ENCODE results near the gene NRXN3. TPM values are rescaled to one million over a fixed set of nuclear protein-coding genes. Genes with fewer than 3 reads are reported as not detected.

Gene NRXN3
- total RNA-seq, 1 donor from 2014 or later, result under 0.01 TPM

DNA sequence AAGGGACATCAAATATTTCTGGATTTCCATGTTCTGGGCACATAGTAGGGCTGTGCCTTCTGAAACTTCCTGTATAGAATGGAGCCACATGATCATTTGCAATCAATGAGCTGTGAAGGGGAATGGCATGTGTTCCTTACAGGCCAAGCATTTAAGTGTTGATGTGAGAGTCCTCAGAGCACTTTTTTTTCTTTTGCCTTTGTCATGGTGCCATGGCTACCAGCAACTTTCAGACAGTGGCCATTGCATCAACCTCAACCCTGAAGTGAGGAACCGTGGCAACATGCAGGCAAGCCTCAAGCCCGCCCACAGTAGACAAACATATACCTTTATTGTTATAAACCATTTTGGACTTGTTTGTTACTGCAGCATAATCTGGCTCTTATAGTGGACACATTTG lies 948.1 kb downstream of the NRXN3 start:
- no peak for DNase-seq (ENCODE audit: low read depth in 2 of 2)

DNA sequence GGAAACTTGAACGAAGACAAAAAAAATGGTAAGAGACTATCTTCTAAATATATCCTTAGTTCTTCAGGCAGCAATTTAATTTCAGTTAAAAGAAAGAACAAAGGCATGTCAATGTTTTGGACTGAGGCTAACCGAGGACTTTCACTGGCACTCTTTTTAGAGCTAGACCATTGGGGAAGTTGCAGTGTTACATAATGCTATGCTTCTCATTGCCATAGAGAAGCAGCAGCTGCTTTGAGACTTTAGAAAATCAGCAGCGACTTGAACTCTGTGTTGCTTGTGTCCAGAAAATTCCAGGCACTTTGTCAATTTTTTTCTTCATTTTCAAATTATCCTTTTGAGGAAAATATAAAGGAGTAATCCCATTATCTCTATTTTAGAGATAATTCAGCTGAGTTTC lies 964.2 kb downstream of the NRXN3 start:
- no peak for DNase-seq (ENCODE audit: low read depth in 2 of 2)

DNA sequence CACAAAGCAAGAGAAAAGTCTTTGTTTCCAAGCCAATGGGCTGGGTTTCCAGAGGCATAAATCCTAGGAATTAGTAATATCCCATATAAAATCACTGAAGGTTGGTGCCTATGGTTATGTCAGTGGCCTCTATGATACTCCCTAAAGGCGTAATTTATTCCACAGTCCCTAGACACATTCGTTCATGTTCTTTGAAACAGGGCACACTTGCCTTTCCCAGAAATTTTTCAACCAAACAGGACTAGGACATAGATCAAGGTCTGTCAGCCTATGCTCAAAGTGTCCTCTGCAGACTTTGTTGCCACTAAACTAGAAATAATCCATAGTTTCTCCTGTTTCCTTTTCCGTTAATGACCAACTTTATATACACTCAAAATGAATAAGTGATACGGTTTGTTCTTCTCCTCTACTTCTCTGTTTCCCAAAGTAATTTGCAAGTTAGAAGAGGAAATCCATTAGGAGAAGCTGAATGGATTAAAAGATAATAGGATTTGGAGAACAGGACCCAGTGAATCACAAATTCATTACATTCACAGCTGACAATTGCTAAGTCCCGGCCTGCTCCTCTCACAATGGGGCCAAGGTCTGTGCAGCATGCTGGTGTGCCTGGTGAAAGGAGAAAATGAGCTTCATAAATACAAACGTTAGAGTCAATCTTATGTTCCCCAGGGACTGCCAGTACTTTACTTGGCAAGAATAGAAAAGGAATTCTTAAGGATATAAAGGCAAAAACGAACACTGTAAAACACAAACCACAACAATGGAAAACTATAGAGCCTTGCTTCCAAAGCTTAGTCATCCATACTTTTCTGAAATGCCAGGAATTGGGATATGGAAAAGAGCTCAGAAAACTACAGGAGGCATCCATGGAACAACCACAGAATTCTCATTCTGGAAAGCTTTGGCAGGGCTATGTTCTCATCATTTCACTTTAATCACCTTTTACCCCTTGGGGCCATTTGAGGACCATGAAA lies 966.2 kb downstream of the NRXN3 start:
- no peak for DNase-seq (ENCODE audit: low read depth in 2 of 2)

DNA sequence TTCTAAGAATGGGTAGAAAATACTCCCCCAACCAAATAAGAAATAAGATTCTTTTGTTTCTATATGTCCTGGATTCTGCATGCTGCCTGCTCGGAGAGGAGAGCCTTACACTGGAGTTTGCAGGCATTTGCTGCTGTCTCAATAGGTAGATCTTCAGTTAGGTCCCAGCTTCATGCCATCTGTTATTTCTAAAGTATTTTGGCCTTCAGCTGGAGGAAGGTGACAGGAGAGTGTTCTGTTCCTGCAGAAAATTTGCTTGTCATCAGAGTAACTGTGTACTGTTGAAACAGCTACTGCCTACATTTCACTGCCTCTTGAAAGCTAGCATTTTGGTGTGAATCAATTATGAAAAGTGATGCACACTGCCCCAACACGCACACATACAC lies 966.9 kb downstream of the NRXN3 start:
- DNase-seq (ENCODE audit: low read depth in 2 of 2), result no peak

DNA sequence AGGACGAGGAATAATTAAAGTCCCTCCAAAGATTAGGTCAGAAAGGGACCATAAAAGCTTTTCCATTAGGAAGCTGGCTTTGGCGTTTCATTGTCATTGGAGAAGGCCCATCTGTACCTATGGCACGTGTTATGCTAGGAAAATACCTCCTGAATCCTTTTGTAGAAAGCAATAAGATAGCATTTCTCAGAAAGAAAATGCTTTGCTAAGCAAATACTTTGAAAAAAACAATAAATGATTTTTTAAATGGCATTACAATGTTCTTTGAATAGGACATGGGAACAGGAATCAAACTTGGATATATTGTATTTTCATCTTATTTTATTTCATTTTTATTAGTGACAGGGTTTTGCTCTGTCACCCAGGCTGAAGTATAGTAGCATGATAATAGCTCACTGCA lies 967.7 kb downstream of the NRXN3 start:
- no peak for DNase-seq (ENCODE audit: low read depth in 2 of 2)

DNA sequence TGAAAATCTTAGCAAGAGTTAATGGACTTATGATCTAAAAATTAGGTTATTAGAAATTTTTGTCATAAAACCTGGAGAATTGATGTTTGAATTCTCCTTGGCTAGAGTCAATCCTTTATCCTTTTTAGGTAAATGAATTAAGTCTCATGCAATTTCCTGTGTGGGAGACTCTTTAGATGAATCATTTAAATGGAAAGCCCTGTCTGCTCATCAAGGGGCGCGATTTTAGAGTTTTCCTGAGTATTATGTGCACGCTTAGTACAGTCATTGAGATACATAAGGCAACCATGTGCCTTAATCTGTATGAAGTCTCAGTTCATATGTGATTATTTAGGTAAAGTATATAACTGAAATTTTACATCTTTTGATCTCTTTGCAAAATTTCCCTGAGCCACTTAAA lies 974.7 kb downstream of the NRXN3 start:
- DNase-seq (ENCODE audit: low read depth in 2 of 2), result no peak

DNA sequence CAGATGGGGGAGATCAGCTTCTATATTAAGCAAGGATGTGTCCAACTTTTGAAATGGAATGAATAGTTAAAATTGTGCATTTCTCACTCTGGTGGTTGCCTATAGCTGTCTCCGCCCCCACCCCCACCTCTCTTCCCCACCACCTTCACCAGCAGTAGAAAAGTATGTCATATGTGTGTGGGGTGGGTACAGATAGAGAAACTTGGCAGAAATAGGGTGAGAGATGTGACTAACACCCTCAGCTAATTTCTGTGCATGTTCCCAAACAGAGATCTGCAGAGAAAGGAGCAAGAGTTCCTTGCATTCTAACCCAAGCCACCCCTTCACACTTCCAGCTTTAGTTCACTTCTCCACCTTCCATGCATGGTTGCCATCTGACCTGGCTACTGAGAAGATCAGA lies 980.1 kb downstream of the NRXN3 start:
- DNase-seq (ENCODE audit: low read depth in 2 of 2), result no peak

DNA sequence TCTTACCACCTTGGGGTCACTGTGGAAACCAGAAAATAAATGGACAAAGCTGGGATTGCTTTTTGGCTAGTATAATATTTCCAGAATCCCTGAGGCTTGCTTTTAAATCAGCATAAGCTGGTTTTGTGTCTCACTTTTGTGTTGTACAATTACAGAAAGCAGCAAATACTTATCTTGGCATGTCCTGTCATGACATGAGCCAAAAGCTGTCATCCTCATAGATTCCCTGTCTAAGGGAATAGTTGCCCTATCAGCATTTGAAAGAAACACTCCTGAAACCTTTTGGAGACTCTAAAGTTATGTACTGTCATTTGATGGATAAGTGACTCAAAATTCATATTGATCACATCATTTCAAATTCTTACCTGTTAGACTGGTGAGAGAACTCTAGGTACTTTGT lies 987.2 kb downstream of the NRXN3 start:
- no peak for DNase-seq (ENCODE audit: low read depth in 2 of 2)

DNA sequence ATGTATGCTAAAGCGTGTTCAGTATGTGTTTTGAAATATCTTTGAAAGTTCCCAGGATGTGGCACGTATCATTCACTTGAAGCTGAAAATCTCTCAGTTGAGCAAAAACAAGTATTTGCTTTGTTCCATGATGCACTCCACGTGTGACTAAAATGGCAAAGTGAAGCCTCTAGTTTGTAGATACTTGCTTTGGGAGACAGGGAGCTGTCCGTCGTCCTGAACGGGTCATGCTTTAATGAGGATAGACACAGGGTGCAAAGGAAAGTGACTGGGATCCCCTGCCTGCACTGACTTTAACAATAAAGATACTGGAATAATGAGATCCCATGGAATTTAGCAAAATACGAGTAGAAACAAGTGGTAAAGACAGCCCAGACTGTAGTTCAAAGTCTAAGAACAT lies 991.4 kb downstream of the NRXN3 start:
- DNase-seq (ENCODE audit: low read depth in 2 of 2), result peak in 1 of 2 donors; percentile 30

DNA sequence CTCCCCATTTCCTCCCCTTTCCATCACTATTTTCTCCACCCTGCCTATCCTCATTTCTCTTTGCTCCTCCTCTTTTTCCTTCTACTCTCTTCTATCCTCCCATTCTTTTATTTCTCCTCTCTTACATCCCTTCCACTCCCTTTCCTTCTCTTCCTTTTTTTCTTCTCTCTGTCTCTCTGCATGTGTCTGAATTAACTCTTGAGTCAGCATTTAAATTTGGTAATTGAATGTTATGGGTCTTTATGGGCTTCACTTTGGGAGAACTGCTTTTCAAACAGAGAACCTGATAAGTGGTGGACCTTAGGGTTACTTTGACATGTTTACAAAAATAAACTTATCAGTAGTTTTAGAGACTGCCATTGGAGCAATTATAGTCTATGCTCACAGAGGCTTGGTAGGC lies 992.7 kb downstream of the NRXN3 start:
- no peak for DNase-seq (ENCODE audit: low read depth in 2 of 2)

DNA sequence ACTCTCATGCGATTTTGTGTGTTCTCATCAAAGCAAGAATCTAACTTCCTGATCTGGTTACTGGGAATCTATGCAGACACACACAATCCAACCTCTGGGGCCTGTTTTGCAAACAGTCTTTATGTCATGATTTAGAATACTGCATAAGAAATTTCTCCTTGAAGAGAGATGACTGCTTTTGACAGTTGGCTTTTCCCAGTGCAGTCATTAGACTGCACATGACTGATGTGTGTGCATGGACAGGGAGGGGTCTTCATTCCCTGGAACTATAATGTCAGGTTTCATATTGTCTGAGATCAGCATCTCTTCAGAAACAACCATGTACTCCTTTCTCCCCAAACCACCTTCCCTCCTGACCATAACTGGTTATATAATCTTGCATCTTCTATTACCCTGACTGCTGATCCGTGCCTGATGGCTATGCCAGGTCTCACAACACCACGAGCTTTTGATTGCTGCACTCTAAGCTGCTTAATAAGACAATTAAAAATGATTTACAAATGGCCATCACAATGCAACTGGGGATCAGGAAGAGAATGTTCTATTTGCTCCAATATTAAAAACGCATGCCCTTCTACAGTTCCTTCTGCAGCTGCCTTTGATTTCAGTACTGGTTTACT lies 995.4 kb downstream of the NRXN3 start:
- peak in 1 of 2 donors; percentile 1 for DNase-seq (ENCODE audit: low read depth in 2 of 2)

DNA sequence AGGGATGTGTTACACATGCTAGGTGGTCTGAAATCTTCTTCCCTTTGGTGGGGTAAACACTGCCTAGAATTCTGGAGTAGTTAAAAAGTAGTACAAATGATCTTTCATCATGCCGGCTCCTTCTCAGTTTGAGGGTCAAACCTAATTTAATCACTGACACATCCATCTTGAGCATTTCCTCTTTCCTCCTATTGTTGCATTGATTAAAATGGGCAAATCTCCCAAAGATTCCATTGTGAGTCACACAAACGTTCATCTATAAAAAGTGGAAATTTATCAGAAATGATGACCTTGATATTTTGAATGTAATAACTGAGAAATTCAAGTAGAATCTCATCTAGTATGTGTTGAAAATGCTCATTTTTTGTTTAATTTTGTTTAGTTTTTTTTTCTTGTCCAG lies 996.0 kb downstream of the NRXN3 start:
- DNase-seq (ENCODE audit: low read depth in 2 of 2), result peak in 1 of 2 donors; percentile 69

DNA sequence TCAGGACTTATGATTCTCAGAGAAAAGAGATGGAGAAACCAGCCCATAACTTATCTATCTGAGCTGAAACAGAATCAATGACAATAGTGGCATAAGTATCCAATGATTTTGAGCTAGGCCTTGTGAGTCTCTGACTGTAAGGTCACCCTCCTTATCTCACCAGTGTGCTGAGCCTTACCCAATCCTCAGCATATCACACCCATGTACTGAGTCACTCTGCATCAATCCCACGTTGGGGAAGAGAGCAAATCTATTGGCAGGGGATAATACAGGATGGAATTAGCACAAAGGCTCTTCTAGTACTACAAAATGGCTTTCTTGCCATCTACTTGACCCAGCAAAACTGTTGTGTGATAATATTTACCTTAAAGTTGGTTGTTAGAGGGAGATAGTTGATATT lies 997.8 kb downstream of the NRXN3 start:
- no peak for DNase-seq (ENCODE audit: low read depth in 2 of 2)

DNA sequence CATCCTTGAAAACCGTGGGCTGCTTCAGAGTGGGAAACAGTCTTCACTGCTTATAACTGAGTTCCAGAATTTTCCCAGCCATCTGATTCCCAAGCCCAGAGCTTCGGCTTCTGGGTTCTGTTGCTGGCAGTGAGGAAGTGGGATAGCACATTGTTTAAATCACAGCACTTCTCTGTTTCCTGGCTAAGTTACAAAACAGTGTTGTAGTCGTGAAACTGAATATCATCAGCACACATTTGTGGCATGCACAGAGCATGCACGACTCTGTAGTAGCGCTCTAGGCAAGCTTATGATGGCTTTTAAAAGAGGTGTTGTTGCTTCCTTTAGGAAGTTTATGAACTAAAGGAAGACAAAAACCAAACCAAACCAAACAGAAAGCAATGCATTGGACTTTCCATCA lies 1005.5 kb downstream of the NRXN3 start:
- DNase-seq (ENCODE audit: low read depth in 2 of 2), result peak in 1 of 2 donors; percentile 20

DNA sequence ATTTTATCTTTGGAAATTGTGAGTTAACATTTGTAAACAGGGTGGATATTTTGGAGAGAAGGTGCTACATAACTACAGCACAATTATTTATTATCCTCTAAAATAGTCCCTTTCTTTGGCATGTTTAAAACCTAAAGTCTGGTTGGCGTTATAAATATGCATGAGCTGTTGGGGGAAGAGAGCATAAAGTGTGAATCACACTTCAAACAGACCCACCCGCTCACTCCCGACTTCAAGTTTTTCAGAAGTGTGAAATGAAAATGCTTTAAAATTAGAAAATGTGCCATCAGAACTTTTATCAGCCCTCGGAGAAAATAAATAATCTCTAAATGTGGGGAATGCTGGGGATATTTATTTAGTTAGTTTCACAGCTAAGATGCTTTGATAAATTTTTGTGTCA lies 1006.9 kb downstream of the NRXN3 start:
- DNase-seq (ENCODE audit: low read depth in 2 of 2), result no peak

DNA sequence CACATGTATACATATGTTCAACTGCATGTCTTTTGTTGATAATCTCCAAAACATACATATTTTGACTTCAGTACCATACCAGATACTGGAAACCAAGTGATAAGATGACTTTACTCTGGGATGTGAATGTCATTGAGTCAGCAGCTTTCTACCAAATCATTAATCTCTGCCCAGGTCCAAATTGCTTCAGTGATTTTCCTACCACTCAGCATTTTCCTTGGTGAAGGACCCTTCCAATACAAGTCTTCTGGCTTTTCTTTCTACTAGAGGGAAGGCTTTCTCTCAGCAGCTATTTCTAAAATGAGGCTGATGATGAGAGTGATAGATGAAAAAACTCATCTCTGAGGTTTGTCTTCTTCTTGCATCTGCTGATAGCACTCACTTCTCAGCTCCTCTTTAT lies 1008.5 kb downstream of the NRXN3 start:
- no peak for DNase-seq (ENCODE audit: low read depth in 2 of 2)

DNA sequence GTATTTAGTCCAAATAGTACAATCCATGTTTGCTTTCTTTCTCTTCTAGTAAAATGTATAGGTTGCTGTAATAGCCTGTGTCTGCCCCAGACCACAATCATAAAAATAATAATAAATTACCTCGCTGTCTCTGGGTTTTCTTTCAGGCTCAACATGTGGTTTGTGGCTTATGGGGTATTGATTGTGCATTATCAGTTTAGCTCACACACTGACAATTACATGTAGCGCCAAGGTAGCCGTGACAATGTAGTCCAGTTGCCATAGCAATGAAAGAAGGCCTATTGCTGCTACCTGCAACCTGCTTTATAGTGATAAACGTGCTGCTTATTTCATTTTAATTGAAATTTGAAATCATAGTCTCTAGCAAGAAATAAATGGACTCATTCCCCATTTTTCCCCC lies 1009.8 kb downstream of the NRXN3 start:
- no peak for DNase-seq (ENCODE audit: low read depth in 2 of 2)

DNA sequence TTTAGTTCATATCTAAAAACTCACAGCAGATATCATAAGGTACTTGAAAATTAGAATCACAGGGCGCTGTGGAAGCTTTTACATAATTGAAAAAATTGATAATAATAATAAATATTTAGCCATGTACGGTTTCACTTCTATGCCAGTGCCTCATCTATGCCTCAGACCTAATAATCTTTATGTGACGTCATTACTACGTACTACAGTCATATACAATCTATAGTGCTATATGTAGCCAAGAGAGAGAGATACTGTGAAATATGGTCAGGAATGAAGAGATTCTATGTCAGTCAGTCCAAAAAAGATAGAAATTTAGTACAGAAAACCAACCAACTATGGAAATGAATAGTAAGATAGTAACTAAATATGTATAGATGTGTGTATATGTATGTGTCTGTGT lies 1010.5 kb downstream of the NRXN3 start:
- no peak for DNase-seq (ENCODE audit: low read depth in 2 of 2)

DNA sequence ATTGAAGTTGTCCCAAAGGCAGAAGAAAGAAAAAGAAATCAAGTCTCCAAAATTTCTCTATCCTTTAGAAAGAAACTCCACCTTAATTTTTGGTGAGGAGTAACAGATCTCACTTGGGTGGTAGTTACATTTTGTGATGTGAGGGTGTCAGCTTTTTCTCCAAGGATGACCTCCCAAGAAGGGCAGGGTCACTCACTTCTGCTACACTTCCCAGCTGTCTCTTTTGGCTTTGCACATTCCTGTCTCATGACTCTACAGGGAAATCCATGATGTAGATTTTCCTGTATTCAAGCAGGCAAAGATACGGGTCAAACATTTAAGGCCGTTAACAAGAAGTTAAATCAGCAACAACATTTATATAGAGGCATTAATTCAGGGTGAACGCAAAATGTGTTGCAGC lies 1016.4 kb downstream of the NRXN3 start:
- peak in 1 of 2 donors; percentile 21 for DNase-seq (ENCODE audit: low read depth in 2 of 2)

DNA sequence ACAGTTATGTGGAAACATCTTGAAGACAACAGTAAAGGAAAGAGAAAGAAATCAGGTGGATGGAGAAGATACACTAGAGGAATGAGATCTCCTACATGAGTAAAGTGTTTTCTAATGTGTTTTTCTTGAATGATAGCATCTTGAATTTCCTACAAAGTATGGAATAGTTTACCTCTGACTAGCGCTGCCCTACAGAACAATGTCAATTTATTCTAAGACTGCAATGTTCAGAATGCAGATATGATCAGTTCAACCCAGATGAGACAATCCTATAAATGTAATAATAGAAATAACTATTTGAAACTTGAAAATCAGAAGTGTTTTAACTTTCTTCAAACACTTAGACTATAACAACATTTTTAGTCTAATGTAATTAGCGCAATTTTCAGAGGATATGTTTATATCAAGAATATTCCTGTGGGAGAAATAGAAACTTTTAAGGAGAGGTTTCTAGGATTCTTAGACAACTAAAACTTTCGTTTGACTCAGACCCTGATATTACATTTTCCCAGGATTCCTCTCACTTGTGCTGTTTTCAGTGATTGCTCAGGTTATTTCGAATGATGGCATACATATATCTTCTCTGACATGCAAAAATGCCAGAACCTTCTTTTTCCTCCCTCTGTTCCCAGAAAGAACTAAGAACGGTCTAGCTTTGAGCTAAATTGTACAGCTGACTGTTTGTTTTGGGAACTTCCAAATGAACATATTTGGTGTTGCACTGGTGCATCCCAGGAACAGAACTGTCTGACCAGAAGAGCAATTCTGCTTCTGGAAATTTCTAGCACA lies 1023.7 kb downstream of the NRXN3 start:
- no peak for DNase-seq (ENCODE audit: low read depth in 2 of 2)

DNA sequence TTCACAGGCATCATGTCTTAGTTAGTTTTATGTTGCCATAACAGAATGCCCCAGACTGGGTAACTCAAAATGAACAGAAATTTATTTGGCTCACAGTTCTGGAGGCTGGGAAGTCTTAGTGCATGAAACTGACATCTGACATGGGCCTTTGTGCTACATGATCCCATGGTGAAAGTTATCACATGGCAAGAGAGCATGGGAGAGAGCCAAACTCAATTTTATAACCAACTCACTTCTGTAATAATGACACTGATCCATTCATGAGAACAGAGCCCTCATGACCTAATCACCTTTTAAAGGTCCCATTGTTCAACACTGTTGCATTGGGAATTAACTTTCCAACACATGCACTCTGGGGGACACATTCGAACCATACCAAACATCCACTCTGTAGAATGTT lies 1026.0 kb downstream of the NRXN3 start:
- DNase-seq (ENCODE audit: low read depth in 2 of 2), result no peak

DNA sequence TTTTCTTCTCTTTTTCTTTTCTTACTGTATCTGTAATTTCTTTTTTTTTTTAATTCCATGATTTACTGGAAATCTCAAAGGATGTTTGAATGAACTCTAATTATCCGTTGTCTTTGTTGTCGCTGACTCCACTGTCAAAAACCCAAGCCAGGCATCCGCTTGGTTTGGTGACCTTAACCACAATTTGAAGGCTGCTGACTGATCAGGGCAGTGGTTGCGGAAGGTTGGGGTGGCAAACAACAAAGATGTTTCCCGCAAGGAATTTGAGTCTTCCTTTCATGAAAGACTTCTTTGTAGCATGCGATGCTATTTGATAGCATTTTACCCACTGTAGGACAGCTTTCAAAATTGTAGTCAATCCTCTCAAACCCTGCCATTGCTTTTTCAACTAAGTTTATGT lies 1027.3 kb downstream of the NRXN3 start:
- no peak for DNase-seq (ENCODE audit: low read depth in 2 of 2)

Data from dermis microvascular lymphatic vessel endothelial cell (primary cell).